HUDEP-2 (cell line): ENCODE results near the gene CDH22.

Experiments used
- DNase-seq, 76 experiments: peaks; one replicate each; lab custom pipeline; 2025; ENCODE audit not compliant: unreplicated experiment in 76 of 76; lab: John Stamatoyannopoulos, UW

The CDH22 gene

DNA sequence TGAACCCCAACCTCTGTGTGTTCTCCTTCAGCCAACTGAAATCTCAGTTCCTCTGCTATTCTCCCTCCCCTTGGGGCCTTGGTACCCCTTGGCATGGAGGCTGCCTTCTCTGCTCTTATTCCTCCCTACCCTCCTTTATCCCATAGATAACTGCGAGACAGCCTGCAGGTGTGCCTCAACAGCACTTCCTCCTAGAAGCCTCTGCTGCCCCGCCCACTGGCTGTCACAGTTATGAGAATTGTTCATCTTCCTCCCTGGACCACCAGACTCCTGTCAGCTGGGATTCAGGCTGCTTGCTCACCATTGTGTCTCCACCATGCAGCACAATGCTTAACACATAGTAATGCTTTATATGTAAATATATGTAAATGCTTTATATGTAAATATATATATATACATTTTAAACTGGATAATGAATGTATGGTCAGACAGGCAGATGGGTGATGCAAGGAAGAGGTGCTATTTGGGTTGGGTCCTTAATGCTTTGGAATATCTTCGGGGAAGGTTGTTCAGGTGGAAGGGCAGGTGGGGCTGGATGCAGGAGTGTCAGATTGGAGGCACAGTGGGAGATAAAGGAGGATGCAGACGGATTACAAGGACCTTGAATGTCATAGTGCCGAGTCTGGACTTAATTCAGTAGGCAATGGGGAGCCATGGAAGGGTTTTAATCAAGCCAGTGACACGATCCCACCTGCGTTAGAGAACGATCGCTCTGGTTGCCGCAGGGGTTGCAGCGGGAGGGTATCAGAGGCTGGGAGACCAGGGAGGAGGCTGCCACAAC lies 4.9 kb downstream of the CDH22 start:
- DNase-seq = no peak

DNA sequence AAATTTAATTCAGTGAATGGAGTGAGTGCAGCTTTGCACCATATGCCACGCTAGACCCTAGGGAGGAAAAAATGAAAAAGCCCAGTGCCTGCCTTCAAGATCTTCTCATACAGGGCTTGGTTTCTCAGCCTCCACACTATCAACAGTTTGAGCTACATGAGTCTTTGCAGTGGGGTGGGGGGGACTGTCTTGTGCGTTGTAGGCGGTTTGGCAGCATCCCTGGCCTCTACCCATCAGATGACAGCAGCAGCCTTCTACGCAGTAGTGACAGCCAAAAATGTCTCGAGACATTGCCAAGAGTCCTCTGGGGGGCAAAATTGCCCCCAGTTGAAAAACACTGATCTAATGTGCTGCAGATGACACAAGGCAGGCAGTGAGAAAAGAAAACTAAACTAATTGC lies 6.2 kb downstream of the CDH22 start:
- DNase-seq = no peak

DNA sequence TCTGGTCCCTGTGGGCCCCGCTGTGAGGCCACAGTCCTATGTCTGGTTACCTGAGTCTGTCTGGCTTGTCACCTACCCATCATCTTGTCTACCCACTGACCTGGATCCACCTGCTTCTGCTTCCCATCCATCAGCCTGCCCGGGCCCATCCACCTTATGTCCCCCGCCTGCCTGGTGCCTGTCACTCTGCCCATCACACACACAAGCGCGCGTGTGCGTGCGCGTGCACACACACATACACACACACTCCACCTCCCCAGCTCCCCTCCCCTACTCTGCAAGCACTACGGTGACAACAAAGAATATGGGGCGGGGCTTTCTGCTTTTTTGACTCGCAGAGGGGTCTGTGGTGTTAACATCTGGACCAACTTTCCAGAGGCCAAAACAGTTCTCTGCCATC lies 8.0 kb downstream of the CDH22 start:
- no peak for DNase-seq

DNA sequence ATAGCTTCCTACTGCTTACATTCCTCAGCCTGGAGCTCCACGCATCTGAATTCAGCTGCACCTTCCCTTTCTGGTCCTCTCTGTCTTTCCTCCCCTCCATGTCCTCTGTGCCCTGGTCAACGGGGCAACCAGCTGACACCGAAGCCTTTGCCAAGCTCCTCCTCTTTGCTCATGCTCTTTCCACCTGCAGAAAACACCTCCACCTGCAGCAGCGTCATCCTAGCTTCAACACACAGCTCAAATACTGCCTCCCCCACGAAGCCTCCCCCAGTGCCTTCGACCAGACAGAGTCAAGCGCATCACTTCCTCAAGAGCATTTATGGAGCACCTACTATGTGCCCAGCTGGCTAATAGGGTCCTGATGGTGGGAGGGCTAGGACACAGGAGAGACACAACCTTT lies 9.2 kb downstream of the CDH22 start:
- DNase-seq = no peak

DNA sequence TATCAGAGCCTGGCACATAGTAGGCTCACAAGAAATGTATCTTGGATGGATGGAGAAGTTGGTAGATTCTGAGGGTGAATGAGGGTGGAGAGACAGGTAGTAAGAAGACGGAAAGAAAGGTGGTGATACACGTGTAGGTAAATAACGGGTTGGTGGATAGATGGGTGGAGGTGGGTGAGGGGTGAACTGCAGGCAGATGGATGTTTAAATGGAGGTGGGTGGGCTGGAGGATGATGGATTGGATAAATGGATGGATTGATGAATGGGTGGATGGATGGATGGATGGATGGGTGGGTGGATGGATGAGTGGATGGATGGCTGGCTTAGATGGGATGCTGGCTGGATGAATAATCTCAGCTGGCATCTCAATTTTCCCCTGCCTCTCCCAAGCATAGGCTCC lies 9.9 kb downstream of the CDH22 start:
- DNase-seq = no peak

DNA sequence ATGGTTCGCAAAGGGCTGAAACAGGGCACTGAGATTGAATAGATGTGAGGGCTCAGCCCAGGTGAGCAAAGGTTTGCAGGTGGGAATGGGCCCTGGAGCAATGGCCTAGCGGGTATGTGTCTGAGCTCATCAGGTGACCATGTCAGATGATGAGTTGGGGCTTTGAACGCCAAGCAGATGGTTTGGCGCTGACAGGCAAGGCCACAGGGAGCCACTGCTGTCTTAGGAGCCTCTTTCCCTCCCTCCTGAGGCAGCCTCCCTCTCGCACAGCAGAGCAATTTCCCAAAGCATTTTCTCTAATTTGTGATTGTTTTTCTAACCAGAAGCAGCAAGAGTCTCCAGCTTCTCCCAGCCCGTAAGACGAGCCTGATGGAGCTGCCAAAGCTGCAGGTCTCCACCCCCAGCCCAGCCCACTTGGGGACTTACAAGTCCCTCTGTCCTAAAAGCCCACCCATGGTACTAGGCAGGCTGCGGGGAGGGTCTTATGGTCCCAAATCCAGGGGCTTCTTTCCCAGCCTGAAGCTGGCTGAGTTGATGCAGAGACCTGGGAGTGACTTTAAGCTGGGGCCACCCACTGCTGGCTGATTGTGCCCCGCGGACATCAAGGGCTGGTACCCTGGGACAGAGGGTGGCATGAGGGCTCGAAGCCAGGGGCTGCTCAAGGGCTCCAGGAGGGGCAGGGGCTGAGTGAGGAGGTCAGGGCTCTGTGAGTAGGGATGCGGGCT lies 11.6 kb downstream of the CDH22 start:
- DNase-seq = no peak

DNA sequence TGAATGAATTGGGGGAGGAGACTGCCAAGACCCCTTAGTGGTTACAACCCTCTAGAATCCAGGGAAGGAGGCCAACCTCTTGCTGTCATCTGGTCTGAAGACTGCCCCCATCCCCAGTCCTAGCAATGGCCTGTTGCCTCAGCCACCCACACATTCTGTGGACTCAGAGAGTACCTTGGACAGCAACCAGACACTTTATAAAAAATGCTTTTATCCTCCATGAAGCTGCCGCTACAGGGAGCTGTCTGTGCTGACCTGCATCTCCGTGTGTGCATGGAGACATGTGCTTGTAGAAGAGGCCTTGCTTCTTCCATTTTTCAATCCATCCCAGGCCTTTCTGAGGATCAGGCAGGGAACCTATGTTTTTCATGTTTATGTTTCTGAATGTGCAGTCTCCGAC lies 15.2 kb downstream of the CDH22 start:
- DNase-seq = peak in 8 of 76 experiments; percentile 2 to 20 (median 6)

DNA sequence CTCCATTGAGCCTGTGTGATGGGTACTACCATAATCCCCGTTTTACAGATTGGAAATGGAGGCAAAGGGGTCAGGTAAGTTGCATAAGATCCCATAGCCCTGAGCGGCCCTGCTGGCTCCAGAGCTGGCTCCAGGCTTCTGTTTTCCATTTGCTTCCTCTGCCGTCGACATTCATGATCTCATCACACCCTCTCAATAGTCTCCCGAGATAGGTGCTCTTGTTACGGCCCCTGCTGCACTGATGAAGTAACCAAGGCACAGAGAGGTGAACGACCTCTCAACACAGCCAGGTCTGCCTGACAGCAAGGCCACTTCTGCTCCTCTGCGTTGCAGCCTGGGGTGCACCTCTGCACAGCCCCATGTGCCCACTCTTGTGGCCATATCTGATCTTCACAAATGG lies 16.9 kb downstream of the CDH22 start:
- no peak for DNase-seq

DNA sequence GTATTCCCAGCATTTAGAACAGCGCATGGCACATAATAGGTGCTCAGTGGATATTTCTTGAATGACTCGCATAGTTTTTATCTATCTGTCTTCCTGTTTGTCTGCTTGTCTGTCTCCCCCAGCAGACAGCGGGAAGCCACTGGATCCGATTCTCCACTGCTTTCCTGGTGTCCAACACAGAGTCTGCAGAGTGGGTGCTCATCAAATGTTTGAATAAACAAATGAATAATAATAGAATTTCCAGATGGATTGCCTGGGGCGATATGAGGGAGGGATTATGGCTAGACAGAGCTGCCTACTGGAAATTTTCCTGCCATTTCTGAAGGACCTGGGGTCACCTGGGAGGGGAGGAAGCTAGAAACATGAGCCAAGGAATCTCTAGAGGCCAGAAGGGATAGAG lies 18.9 kb downstream of the CDH22 start:
- DNase-seq = no peak

DNA sequence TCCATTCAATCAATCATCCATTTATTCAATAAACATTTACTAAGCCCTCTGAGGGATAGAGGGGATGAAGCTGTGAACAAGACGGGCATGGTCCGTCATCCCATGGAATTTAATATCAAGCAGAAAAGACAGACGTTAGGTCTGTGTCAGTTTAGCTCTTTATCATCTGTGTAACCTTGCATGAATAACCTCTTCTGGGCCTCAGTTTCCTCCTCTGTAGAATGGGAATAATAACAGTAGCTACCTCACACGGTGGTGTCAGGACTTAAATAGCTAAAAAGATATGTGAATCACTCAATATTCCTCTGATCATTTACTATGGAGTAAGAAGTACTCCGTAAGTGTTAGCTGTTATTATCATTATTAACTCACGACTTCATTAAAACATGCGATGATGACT lies 21.3 kb downstream of the CDH22 start:
- DNase-seq = no peak

DNA sequence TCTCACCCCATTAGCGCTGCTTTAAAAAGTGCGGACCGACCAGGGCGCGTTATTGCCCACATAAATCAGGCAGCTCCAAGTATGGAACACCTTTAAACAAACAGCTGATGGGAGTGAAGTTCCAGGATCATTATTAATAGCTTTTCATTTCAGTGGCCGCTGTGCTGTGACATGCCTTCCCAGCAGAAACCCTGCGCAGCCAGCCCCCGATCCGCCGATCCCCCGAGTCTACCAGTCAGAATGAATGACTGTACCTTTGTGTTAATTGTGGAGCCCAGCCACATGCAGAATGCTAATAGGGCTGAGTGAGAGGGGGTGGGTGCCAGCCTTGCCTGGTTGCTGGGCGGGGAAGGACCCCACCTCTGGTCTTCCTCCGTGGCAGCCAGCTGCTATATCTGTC lies 21.9 kb downstream of the CDH22 start:
- DNase-seq = no peak

DNA sequence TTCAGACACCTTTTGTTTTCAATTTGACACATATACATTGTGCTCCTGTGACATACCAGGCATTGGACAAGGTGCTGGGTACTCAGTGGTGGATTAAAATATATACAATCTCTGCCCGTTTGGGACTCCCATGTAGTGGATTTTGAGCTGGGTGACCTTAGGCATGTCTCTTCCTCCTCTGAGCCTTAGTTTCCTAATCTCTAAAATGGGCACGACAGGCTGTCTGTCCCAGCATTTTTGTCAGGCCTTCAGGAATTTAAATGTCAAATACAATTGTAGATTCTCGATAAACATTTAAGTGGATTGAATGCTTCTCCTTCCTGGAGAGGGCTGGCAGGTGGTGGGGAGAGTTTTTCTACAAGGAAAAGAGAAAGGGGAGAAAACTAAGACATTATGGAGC lies 22.6 kb downstream of the CDH22 start:
- DNase-seq = no peak

DNA sequence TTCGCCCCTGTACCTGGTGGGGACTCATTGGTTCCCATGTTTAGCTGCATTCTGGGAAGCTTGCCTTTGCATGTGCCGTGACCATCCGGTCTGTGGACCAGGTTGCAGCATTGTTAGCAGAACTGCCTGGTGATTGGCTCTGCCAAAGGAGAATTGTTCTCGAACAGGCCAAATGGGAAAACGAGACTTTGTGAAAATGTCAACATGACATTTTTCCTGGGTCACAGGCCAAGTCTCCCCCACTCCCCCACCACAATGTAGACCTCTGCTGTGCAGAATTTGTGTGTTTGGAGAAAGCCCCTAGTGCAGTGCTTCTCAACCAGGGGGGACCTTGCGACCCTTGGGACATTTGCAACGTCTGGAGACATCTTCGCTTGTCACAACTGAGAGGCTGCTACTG lies 23.2 kb downstream of the CDH22 start:
- no peak for DNase-seq

DNA sequence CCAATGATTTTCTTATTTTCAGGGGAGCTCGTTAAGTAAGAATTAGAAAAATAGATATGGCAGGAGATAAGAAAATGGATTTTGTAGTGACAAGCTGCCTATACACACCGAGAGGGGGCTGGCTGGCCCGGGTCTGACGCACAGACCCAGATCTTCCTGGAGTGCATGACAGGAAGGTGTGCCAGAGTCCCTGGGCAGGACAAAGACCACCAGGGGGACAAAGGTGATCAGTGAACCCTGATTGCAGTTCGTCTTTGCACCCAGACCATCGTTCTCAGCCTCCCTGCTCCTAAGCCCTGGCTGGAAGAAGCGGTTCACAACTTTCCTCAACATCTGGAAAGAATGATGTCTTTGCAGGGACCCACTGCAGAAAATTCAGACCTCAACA lies 24.3 kb downstream of the CDH22 start:
- no peak for DNase-seq

DNA sequence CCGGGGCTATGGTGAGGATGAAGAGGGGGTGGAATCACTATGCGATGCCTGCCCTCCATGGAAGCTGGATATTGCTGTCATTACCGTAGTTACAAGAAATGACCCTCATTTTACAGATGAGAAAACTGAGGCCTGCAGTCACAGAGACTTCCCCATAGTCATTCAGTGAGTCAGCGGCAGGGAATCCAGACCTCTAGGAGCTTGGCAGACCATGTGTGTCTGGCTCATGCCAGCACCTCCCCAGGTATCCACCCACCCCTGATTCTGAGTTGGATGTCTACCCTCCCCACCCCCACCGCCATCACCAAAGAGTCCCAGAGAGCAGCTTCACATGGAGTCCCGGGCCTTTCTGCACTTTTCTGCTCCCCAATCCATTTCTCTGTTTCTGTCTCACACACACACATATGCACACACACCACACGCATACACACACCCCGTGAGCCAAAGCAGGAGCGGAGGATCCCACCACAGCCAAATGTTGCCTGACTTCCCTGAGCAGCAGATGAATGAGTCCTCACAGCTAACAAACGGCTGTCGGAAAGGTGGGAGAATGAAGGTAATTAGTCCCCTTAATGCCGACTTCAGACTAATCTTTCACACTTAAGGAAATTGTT lies 24.8 kb downstream of the CDH22 start:
- DNase-seq = no peak

DNA sequence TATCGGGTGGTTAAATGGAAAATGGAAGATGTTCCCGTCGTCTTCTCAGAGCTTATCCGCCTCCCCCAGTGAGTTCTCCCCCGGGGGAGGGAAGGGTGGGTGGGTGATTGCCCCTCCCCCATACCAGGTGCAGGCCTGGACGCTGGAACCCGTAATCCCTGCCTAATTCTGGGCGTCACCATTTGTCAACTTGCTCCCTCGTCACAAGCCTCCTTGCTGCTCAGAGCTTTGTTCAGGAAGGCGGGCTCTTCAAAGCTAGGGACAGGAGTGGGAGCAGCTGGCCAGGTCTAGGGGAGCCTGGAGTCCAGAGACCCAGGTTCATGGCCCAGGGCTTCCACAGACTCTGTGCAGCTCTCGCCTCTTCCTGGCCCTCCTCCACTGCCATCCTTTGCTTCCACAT lies 25.6 kb downstream of the CDH22 start:
- no peak for DNase-seq

DNA sequence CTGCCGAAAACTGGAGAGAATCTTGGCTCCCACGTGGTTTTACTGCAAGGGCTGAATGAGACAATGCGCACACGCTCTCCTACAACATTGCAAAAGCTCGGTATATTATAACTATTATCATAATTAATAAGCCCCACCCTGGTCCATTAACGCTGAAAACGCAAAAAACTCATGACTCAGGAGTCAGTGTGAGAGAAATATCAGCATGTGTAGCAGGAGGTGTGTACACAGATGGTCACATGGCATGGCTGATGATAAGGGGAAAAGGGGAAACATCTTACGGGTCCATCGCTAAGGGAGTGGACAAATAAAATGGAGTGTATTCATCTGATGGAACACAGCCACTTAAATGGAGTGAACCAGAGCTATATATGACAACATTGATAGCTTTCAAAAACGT lies 29.2 kb downstream of the CDH22 start:
- DNase-seq = peak in 2 of 76 experiments; percentile 1 to 9

DNA sequence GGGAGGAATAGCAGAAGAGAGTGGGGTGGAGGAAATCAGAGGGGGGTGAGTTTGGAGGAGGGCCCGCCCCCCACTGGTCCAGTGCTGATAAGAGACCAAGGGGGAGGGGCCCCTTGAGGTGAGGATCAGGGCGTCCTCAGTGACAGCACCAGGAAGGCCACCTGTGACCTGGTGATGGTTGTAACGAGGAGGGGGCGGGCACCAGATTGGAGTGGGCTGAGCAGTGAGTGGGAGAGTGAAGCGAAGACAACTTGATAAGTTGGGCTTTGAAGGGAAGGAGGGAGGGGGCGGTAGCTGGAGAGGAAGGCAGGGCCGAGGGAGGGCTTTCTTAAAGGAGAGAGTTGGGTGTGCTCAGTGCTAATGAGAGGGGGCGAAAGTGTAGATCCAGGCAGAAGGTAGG lies 30.7 kb downstream of the CDH22 start:
- DNase-seq = no peak

DNA sequence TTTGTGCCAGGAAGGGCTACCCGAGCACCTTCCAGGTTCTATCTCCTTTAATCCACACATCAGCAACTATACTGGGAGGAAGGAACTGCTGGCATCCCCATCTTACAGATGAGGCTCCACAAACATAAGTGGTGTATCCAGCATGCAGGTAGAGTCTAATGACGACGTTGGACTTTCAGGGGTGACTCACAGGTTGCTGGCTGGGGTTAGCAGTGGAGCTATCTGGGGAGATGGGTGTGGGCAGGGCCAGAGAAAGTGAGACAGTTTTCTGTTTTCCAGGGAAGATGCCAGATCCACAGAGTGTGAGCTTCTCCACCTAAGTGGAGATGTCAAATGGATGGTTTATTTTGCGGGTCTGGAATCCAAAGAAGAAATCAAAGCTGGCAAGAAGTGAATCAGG lies 31.8 kb downstream of the CDH22 start:
- DNase-seq = no peak

DNA sequence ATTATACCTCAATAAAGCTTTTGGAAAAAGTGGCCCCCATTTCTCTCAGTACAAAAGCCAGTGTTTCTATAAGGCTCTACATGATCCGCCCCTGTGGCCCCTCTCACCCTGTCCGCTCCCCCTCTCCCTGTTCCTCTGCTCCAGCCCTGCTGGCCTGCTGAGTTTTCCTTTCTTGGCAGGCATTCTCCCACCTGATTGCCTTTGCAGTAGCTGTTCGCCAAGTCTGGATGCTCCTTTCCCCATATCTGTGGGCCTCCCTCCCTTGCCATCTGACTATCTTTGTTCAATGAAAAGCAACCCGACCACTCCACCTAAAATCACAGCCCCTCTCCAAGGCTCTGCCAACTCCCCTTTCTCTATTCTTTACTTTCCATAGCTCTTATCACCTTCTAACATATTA lies 33.2 kb downstream of the CDH22 start:
- no peak for DNase-seq

DNA sequence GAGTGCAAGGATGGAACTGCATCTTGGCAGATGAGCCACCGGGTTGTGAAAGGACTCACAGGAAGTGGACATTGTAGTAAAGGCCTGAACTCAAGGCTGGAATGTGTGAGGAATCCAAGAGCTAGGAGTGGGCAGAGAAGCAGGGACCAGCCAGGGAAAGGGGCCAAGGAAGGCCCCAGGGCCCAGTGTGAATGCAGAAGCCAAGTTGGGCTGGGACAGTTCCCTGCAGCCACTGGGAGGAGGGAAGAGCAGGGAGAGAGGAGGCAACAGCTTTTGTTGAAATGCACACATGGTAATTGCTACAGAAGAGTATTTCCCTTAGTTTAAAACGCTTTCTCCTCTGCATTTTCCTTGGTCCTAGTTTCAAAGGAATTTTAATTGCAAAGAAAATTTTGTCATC lies 34.6 kb downstream of the CDH22 start:
- DNase-seq = no peak
